ENCODE measurements around the gene ZNF662. TPM values are rescaled to one million over a fixed set of nuclear protein-coding genes. Genes with fewer than 3 reads are reported as not detected.

ZNF662 gene
- total and polyA plus RNA-seq, 2 experiments from 2014 or later, result 0.07 TPM; not detected in 1

- H3K4me2 ChIP-seq, result no peak overlapping the region
- peak overlapping the region; percentile 49 for H3K27ac ChIP-seq
- H2AFZ ChIP-seq, result no peak overlapping the region
- H3K27me3 ChIP-seq, result no peaks in the 10 kb centered on the region
- no peaks in the 10 kb centered on the region for H3K4me1 ChIP-seq (ENCODE audit: insufficient read depth)
- no peaks in the 10 kb centered on the region for H3K9me2 ChIP-seq (replicated peaks; ENCODE audit: insufficient read depth)
- H3K9me3 ChIP-seq (ENCODE audit: low read depth), result no peaks in the 10 kb centered on the region
- no peaks in the 10 kb centered on the region for H3K36me3 ChIP-seq (replicated peaks; ENCODE audit: insufficient read depth, low read depth)
- H4K20me1 ChIP-seq (ENCODE audit: insufficient read depth, poor library complexity, severe bottlenecking), result no peaks in the 10 kb centered on the region
- H3K79me2 ChIP-seq, result no peaks in the 10 kb centered on the region
- no peak overlapping the region for H3K4me3 ChIP-seq
- TF ChIP-seq EZH2 (IDR thresholded peaks at IDR 0.05; ENCODE audit: borderline replicate concordance) (no peak), CTCF (IDR thresholded peaks at IDR 0.05; ENCODE audit: poor library complexity) (no peak), EZH2phosphoT487 (IDR thresholded peaks at IDR 0.05; ENCODE audit: low read depth, severe bottlenecking, unreplicated experiment) (no peak)
- no peak for DNase-seq (ENCODE audit: low spot score)
Observed at GRCh38 chr3:42895580-42895868, 10.4 kb upstream of the ZNF662 start.

GRCh38 chr3:42898896-42899675 lies 6.9 kb upstream of the ZNF662 start:
- TF ChIP-seq EZH2phosphoT487 (IDR thresholded peaks at IDR 0.05; ENCODE audit: low read depth, severe bottlenecking, unreplicated experiment) (no peak), EZH2 (IDR thresholded peaks at IDR 0.05; ENCODE audit: borderline replicate concordance) (no peak), CTCF (IDR thresholded peaks at IDR 0.05; ENCODE audit: poor library complexity) (no peak)
- no peak for DNase-seq (ENCODE audit: low spot score)
- no peaks in the 10 kb centered on the region for H3K9me3 ChIP-seq (ENCODE audit: low read depth)
- H2AFZ ChIP-seq, result no peak overlapping the region
- no peaks in the 10 kb centered on the region for H3K9me2 ChIP-seq (replicated peaks; ENCODE audit: insufficient read depth)
- H4K20me1 ChIP-seq (ENCODE audit: insufficient read depth, poor library complexity, severe bottlenecking), result no peaks in the 10 kb centered on the region
- no peak overlapping the region for H3K4me3 ChIP-seq
- no peaks in the 10 kb centered on the region for H3K79me2 ChIP-seq
- H3K4me2 ChIP-seq, result no peak overlapping the region
- no peaks in the 10 kb centered on the region for H3K27me3 ChIP-seq
- no peak overlapping the region for H3K27ac ChIP-seq
- no peaks in the 10 kb centered on the region for H3K36me3 ChIP-seq (replicated peaks; ENCODE audit: insufficient read depth, low read depth)
- H3K4me1 ChIP-seq (ENCODE audit: insufficient read depth), result no peaks in the 10 kb centered on the region

- Histone ChIP-seq H3K9me2 (replicated peaks; ENCODE audit: insufficient read depth) (no peaks in the 10 kb centered on the region), H4K20me1 (ENCODE audit: insufficient read depth, poor library complexity, severe bottlenecking) (no peaks in the 10 kb centered on the region), H3K79me2 (no peaks in the 10 kb centered on the region), H3K27me3 (no peaks in the 10 kb centered on the region), H3K4me3 (no peak overlapping the region), H3K4me1 (ENCODE audit: insufficient read depth) (no peaks in the 10 kb centered on the region), H2AFZ (no peak overlapping the region), H3K9me3 (ENCODE audit: low read depth) (no peaks in the 10 kb centered on the region), H3K4me2 (no peak overlapping the region), H3K36me3 (replicated peaks; ENCODE audit: insufficient read depth, low read depth) (no peaks in the 10 kb centered on the region), H3K27ac (no peak overlapping the region)
- no peak for DNase-seq (ENCODE audit: low spot score)
- 76% methylated on average over 8 of the region's 8 CpGs for WGBS (ENCODE audit: low lambda C conversion rate, missing lambda C conversion rate)
- TF ChIP-seq CTCF (IDR thresholded peaks at IDR 0.05; ENCODE audit: poor library complexity), result no peak
- TF ChIP-seq EZH2 (IDR thresholded peaks at IDR 0.05; ENCODE audit: borderline replicate concordance), result no peak
- no peak for TF ChIP-seq EZH2phosphoT487 (IDR thresholded peaks at IDR 0.05; ENCODE audit: low read depth, severe bottlenecking, unreplicated experiment)
Observed at GRCh38 chr3:42900226-42901072, 5.5 kb upstream of the ZNF662 start.
